Cardiac fibroblast (primary cell): ENCODE measurements around the gene DEPDC4.
"Not testable (repeated sequence)": the region's sequence is repeated elsewhere in the genome, so short reads cannot be mapped to it uniquely, and the experiment has no call there.

ENCODE experiments used
- DNase-seq, 2 donors: peaks; one replicate each; pipeline versions ENCODE4 v3.0.0 to v3.0.0-alpha.2; 2010; ENCODE audit warnings: low read depth in 2 of 2
- H3K4me3 ChIP-seq, 2 donors: replicated peaks in 1 of 2; 1 replicate in 1 of 2; 2 replicates in 1 of 2; pipeline ENCODE4 v1.5.1; 2011; ENCODE audit warnings: low read depth in 2 of 2, low read length in 2 of 2, mild to moderate bottlenecking in 2 of 2, moderate library complexity in 1 of 2
- CTCF ChIP-seq: IDR thresholded peaks from one replicate; pipeline ENCODE4 v1.5.1; 2011; ENCODE audit warnings: low read depth, mild to moderate bottlenecking, low read length, inconsistent platforms

The DEPDC4 gene

GRCh38 chr12:100229036-100229635, 37.7 kb downstream of the DEPDC4 start:
- DNase-seq, result peak; percentile 21 to 29
- TF ChIP-seq CTCF, result no peak
- H3K4me3 ChIP-seq, result no peak overlapping the region

- H3K4me3 ChIP-seq, result no peak overlapping the region
- no peak for DNase-seq
- no peak for TF ChIP-seq CTCF
Observed at GRCh38 chr12:100225491-100225890, 41.4 kb downstream of the DEPDC4 start.

GRCh38 chr12:100222173-100222572, 44.7 kb downstream of the DEPDC4 start:
- not testable (repeated sequence) for H3K4me3 ChIP-seq, DNase-seq

- TF ChIP-seq CTCF, result no peak
- DNase-seq, result no peak
- no peak overlapping the region for H3K4me3 ChIP-seq
Observed at GRCh38 chr12:100221523-100221922, 45.4 kb downstream of the DEPDC4 start.

GRCh38 chr12:100219328-100220109, 47.4 kb downstream of the DEPDC4 start:
- no peak overlapping the region for H3K4me3 ChIP-seq
- DNase-seq, result no peak
- no peak for TF ChIP-seq CTCF

- TF ChIP-seq CTCF, result no peak
- no peak for DNase-seq
Observed at GRCh38 chr12:100216337-100216736, 50.5 kb downstream of the DEPDC4 start.

GRCh38 chr12:100215209-100215608, 51.7 kb downstream of the DEPDC4 start:
- no peak for TF ChIP-seq CTCF
- DNase-seq, result peak in 1 of 2 donors; percentile 21
- no peak overlapping the region for H3K4me3 ChIP-seq

More at GRCh38 chr12:100216337-100216736, 50.5 kb downstream of the DEPDC4 start:
- no peak overlapping the region for H3K4me3 ChIP-seq
